MCF 10A (cell line): Measurements from ENCODE around the gene NELFCD. TPM values are rescaled to one million over a fixed set of nuclear protein-coding genes. Genes with fewer than 3 reads are reported as not detected.

Experiments used
- BruUV-seq: library from RNA; stranded (reverse); fragments of 400-500 nt; replicated peaks from 2 replicates; lab custom pipeline; 2021; lab: Mats Ljungman, UMichigan
- CTCF ChIA-PET: fragments of 300-600 bp; sonication (Branson Sonifier 250); formaldehyde crosslinking; extraction: SDS; loops from one replicate; lab custom pipeline; 2021; ENCODE audit warnings: antibody characterized with exemption, inconsistent platforms; lab: Yijun Ruan, JAX
- POLR2A ChIA-PET: fragments of 300-600, 350-650 bp; sonication (Branson Sonifier 250); formaldehyde crosslinking; extraction: SDS; loops from one replicate; lab custom pipeline; 2020; ENCODE audit warnings: antibody characterized with exemption, inconsistent platforms; lab: Yijun Ruan, JAX
- DNase-seq: peaks from one replicate; pipeline ENCODE4 v3.0.0-alpha.2; 2018; ENCODE audit not compliant: unreplicated experiment
- H3K27ac Mint-ChIP-seq: one replicate; pipeline ENCODE4 v1.8.0; 2022; ENCODE audit warnings: mild to moderate bottlenecking, low read depth, mixed read lengths; ENCODE audit not compliant: unreplicated experiment
- H3K27me3 Mint-ChIP-seq: one replicate; pipeline ENCODE4 v1.8.0; 2022; ENCODE audit warnings: mixed read lengths; ENCODE audit not compliant: insufficient read depth, unreplicated experiment
- H3K36me3 Mint-ChIP-seq: one replicate; pipeline ENCODE4 v1.8.0; 2022; ENCODE audit warnings: mild to moderate bottlenecking, moderate library complexity, mixed read lengths; ENCODE audit not compliant: insufficient read depth, unreplicated experiment
- H3K4me1 Mint-ChIP-seq: one replicate; pipeline ENCODE4 v1.8.0; 2022; ENCODE audit warnings: mixed read lengths; ENCODE audit not compliant: insufficient read depth, unreplicated experiment
- H3K4me3 Mint-ChIP-seq: one replicate; pipeline ENCODE4 v1.8.0; 2022; ENCODE audit warnings: mild to moderate bottlenecking, moderate library complexity, mixed read lengths; ENCODE audit not compliant: unreplicated experiment
- H3K9me3 Mint-ChIP-seq: one replicate; pipeline ENCODE4 v1.8.0; 2022; ENCODE audit warnings: mixed read lengths; ENCODE audit not compliant: unreplicated experiment
- intact Hi-C: fragments of 100-400 bp; cut with micrococcal nuclease; formaldehyde crosslinking; loops from 2 replicates; pipeline ENCODE4 v1.14.1; 2022
- total RNA-seq: library from RNA; stranded (reverse); gene quantifications from 2 replicates; pipeline ENCODE4 v1.2.3, GENCODE V29; 2022
- TF ChIP-seq, protein P1 (sequence below): fragments of 200-600 bp; IDR thresholded peaks from one replicate; pipeline ENCODE4 v1.8.0; 2022; ENCODE audit warnings: antibody characterized with exemption, mild to moderate bottlenecking; ENCODE audit not compliant: unreplicated experiment

The NELFCD gene
- total RNA-seq, 1 experiment from 2014 or later: 79.8 TPM

DNA sequence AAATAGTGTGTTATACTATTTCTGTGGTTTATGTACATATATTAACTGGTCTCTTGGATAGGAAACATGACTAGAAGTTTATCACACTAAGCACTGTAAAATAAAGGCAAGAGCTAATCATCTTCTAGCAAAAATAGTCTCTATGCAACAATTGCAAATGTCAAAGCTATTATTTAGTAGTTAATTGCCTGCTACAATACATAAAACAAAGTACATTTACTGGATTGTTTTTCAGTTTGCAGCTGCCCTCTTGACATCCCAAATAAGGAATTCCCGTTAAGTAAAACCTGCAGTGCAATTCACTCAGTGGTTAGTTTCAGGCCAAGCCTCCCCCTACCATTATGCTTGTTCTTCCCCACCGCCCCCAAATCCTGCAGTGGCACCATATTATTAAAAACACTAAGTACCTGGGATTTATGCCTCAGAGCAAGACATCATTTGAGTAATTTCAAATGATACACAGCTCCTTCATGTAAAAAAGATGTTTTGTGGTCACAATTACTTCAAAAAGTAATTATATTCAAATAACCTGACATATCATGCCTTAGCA lies 52.6 kb downstream of the NELFCD start:
- Mint-ChIP-seq H3K27ac (no peak overlapping the region), H3K9me3 (no peaks in the 10 kb centered on the region), H3K4me3 (no peak overlapping the region), H3K4me1 (peaks cover 20% of the 10 kb centered on the region), H3K36me3 (peaks cover 84% of the 10 kb centered on the region), H3K27me3 (no peaks in the 10 kb centered on the region)
- ChIA-PET POLR2A (interaction anchor here (0.9 to 5.6 kb wide), 5 partner anchors 8 to 382 kb away, joined by 3 to 107 read pairs (median 25); partner anchors contain the start of genes PRELID3B and STX16), CTCF (interaction anchor here (0.6 to 1.0 kb wide), 5 partner anchors 164 to 538 kb away, joined by 3 to 5 read pairs (median 3); no protein-coding TSS in a partner anchor)
- BruUV-seq: no TSS peak
- no peak for DNase-seq
- TF ChIP-seq, protein P1, sequence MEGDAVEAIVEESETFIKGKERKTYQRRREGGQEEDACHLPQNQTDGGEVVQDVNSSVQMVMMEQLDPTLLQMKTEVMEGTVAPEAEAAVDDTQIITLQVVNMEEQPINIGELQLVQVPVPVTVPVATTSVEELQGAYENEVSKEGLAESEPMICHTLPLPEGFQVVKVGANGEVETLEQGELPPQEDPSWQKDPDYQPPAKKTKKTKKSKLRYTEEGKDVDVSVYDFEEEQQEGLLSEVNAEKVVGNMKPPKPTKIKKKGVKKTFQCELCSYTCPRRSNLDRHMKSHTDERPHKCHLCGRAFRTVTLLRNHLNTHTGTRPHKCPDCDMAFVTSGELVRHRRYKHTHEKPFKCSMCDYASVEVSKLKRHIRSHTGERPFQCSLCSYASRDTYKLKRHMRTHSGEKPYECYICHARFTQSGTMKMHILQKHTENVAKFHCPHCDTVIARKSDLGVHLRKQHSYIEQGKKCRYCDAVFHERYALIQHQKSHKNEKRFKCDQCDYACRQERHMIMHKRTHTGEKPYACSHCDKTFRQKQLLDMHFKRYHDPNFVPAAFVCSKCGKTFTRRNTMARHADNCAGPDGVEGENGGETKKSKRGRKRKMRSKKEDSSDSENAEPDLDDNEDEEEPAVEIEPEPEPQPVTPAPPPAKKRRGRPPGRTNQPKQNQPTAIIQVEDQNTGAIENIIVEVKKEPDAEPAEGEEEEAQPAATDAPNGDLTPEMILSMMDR: no peak
- intact Hi-C loops: no loop called here

DNA sequence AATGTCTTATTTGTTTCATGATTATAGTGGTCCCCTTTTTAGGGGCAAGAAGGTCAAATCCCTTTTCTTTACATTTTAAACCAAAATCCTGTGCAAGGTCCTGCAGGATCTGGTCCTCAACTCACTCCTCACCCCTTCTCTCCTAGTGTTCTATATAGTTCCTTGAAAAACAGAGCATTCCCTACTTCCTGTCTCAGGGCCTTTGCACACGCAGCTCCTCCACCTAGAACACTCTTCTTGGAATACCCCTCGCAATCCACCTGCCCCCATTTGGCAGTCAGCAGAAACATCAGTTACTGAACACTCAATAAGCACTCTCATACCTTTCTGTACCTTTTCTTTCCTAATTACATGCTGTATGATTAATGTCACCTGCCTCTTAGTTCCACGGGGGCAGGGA lies 54.3 kb downstream of the NELFCD start:
- H3K9me3 Mint-ChIP-seq: no peaks in the 10 kb centered on the region
- ChIA-PET CTCF (no interaction called here), POLR2A (no interaction called here)
- no peak overlapping the region for H3K4me3 Mint-ChIP-seq
- DNase-seq: no peak
- no TSS peak for BruUV-seq
- H3K4me1 Mint-ChIP-seq: peaks cover 23% of the 10 kb centered on the region
- H3K36me3 Mint-ChIP-seq: peaks cover 72% of the 10 kb centered on the region
- TF ChIP-seq, protein P1: no peak
- H3K27ac Mint-ChIP-seq: no peak overlapping the region
- intact Hi-C loops: no loop called here
- H3K27me3 Mint-ChIP-seq: no peaks in the 10 kb centered on the region

DNA sequence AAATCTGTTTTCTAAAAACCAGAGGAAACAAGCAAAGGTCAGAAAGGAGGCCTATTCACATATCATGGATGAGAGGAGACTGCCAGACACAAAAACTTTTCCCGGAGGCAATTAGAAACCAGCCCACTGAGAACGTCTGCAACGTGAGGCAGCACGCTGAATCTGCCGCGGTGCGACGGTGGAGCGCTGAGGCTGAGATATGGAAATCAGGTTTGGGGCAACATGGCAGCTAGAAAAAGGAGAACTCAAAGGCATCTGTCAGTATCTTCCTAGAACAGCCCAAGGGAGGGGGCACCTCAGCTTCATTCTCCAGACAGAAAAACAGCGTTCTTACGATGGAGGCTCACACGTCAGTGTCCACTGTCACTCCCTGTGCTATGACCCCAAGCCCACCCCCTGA lies 56.3 kb downstream of the NELFCD start:
- H3K9me3 Mint-ChIP-seq: peaks cover 8% of the 10 kb centered on the region
- H3K27me3 Mint-ChIP-seq: no peaks in the 10 kb centered on the region
- CTCF ChIA-PET: no interaction called here
- no peak for DNase-seq
- BruUV-seq: no TSS peak
- TF ChIP-seq, protein P1: no peak
- no peak overlapping the region for H3K27ac Mint-ChIP-seq
- intact Hi-C loops: no loop called here
- POLR2A ChIA-PET: no interaction called here
- peaks cover 71% of the 10 kb centered on the region for H3K36me3 Mint-ChIP-seq
- H3K4me3 Mint-ChIP-seq: no peak overlapping the region
- peaks cover 25% of the 10 kb centered on the region for H3K4me1 Mint-ChIP-seq

DNA sequence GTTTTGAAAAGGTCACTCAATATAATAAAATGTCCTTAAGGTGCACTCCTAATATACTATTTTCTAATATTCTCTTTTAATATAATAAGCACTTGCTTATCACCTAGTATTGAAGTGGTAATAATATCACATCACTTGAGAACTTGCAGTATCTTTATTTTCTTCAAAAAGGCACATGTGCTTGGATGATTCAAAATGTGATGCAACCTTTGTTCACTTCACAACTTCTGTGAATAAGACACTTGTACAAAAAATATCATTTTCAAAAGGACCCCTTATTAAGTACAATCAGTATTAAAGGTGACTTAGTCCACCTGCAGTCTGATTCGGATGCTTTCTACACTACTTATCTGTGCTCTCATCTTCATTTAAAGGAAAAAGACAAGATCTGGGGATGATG lies 58.2 kb downstream of the NELFCD start:
- Mint-ChIP-seq H3K9me3 (peaks cover 8% of the 10 kb centered on the region), H3K27me3 (no peaks in the 10 kb centered on the region), H3K27ac (peak overlapping the region; percentile 65), H3K36me3 (peaks cover 62% of the 10 kb centered on the region), H3K4me3 (peak overlapping the region; percentile 86), H3K4me1 (peaks cover 34% of the 10 kb centered on the region)
- POLR2A ChIA-PET: interaction anchor here (4.9 kb wide), 1 partner anchor 8 kb away, joined by 107 read pairs; the partner anchor contains the start of gene ATP5F1E
- CTCF ChIA-PET: no interaction called here
- intact Hi-C loops: no loop called here
- TF ChIP-seq, protein P1: no peak
- BruUV-seq: no TSS peak
- no peak for DNase-seq
